ENCODE data around the gene ANO7. TPM values are rescaled to one million over a fixed set of nuclear protein-coding genes. Genes with fewer than 3 reads are reported as not detected.

ANO7 gene
- total and polyA plus RNA-seq, 2 of the 13 experiments (the other 11 are each of a cell fraction or from before 2014, with no cell fraction given) = 4.1 to 4.9 TPM

DNA sequence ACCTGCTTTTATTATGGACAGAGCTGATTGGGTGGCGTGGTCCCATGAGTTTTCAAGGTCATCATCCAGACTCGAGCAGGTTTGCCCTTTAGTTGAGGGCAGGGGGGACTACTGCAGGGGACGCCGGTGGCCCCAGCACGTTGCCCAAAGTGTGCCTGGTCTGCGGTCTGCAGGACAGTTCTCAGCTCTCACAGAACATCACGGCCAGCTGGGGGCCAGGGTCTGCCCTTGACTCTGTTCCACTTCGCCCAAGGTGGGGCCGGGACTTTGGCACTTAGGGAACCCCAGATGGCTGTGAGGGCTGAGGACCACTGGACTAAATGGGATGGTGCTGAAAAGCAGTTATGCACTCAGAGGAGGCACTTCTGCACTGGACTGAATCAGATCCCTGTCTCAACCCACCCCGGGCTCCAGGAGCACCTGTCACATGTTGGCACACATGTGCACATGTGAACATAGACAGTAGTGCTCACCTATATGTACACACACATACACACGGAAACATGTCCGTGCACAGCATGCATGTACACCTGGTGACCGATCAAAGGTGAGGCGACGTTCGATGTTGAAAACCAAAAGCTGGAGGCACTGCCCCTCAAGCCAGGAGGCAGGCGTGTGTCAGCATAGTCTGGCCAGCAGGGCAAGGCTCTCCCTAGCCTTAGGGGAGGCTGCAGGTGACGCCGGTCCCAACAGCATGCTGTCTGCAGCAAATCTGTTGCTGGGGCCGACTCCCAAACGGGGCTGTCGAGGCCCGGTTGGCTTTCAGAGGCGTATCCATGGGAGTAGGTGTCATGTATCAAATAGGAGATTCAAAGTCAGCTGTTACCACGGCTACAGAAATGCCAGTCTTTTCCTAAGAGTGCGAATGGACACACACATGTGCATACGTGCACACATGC is 10.2 kb downstream of the ANO7 start (continued):
- TF ChIP-seq, protein P1, sequence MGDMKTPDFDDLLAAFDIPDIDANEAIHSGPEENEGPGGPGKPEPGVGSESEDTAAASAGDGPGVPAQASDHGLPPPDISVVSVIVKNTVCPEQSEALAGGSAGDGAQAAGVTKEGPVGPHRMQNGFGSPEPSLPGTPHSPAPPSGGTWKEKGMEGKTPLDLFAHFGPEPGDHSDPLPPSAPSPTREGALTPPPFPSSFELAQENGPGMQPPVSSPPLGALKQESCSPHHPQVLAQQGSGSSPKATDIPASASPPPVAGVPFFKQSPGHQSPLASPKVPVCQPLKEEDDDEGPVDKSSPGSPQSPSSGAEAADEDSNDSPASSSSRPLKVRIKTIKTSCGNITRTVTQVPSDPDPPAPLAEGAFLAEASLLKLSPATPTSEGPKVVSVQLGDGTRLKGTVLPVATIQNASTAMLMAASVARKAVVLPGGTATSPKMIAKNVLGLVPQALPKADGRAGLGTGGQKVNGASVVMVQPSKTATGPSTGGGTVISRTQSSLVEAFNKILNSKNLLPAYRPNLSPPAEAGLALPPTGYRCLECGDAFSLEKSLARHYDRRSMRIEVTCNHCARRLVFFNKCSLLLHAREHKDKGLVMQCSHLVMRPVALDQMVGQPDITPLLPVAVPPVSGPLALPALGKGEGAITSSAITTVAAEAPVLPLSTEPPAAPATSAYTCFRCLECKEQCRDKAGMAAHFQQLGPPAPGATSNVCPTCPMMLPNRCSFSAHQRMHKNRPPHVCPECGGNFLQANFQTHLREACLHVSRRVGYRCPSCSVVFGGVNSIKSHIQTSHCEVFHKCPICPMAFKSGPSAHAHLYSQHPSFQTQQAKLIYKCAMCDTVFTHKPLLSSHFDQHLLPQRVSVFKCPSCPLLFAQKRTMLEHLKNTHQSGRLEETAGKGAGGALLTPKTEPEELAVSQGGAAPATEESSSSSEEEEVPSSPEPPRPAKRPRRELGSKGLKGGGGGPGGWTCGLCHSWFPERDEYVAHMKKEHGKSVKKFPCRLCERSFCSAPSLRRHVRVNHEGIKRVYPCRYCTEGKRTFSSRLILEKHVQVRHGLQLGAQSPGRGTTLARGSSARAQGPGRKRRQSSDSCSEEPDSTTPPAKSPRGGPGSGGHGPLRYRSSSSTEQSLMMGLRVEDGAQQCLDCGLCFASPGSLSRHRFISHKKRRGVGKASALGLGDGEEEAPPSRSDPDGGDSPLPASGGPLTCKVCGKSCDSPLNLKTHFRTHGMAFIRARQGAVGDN (CRISPR knock-in tag; IDR thresholded peaks at IDR 0.05) = 0 out of 2 replicates have a peak, but pooled peaks have one; percentile 4
- no peak for TF ChIP-seq ZNF839 (CRISPR knock-in tag; IDR thresholded peaks at IDR 0.05; ENCODE audit: borderline replicate concordance)
- no peak for TF ChIP-seq ZNF557 (CRISPR knock-in tag; IDR thresholded peaks at IDR 0.05)
- TF ChIP-seq, protein P2, sequence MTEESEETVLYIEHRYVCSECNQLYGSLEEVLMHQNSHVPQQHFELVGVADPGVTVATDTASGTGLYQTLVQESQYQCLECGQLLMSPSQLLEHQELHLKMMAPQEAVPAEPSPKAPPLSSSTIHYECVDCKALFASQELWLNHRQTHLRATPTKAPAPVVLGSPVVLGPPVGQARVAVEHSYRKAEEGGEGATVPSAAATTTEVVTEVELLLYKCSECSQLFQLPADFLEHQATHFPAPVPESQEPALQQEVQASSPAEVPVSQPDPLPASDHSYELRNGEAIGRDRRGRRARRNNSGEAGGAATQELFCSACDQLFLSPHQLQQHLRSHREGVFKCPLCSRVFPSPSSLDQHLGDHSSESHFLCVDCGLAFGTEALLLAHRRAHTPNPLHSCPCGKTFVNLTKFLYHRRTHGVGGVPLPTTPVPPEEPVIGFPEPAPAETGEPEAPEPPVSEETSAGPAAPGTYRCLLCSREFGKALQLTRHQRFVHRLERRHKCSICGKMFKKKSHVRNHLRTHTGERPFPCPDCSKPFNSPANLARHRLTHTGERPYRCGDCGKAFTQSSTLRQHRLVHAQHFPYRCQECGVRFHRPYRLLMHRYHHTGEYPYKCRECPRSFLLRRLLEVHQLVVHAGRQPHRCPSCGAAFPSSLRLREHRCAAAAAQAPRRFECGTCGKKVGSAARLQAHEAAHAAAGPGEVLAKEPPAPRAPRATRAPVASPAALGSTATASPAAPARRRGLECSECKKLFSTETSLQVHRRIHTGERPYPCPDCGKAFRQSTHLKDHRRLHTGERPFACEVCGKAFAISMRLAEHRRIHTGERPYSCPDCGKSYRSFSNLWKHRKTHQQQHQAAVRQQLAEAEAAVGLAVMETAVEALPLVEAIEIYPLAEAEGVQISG (CRISPR knock-in tag; IDR thresholded peaks at IDR 0.05) = 0 out of 2 replicates have a peak, but pooled peaks have one; percentile 19
- no peak for TF ChIP-seq SCMH1 (CRISPR knock-in tag; IDR thresholded peaks at IDR 0.05; ENCODE audit: borderline replicate concordance)
